GM12878 (cell line): ENCODE results near the gene CSNK1G3. TPM values are rescaled to one million over a fixed set of nuclear protein-coding genes. Genes with fewer than 3 reads are reported as not detected.
A peak's percentile ranks its signal among the peaks of the same experiment; 100 is the strongest.

Experiments
- ATAC-seq: fragments of 200-7000 bp; cut with Tn5 transposase; 3 replicates; pipeline ENCODE4 v1.9.1; 2020; ENCODE audit warnings: mild to moderate bottlenecking, moderate library complexity
- BruUV-seq: library from RNA; stranded (reverse); fragments of 400-500 nt; replicated peaks from 2 replicates; lab custom pipeline; 2021; lab: Mats Ljungman, UMichigan
- CTCF ChIA-PET: fragments of 300-600 bp; sonication (Branson Sonifier 250); formaldehyde crosslinking; extraction: SDS; loops from one replicate; lab custom pipeline; 2021; ENCODE audit warnings: inconsistent platforms; lab: Yijun Ruan, JAX
- POLR2A ChIA-PET: fragments of 350-600 bp; formaldehyde crosslinking; extraction: SDS; loops from one replicate; lab custom pipeline; 2021; ENCODE audit warnings: inconsistent platforms; lab: Charles Lee
- RAD21 ChIA-PET: fragments of 300-600 bp; sonication (Branson Sonifier 250); formaldehyde crosslinking; loops from one replicate; lab custom pipeline; 2023; ENCODE audit warnings: antibody characterized with exemption; ENCODE audit not compliant: unreplicated experiment; lab: Charles Lee
- SMC1A ChIA-PET: fragments of 300-600 bp; sonication (Branson Sonifier 250); formaldehyde crosslinking; loops from one replicate; lab custom pipeline; 2023; ENCODE audit not compliant: unreplicated experiment, uncharacterized antibody; lab: Charles Lee
- DNase-seq: peaks from one replicate; pipeline ENCODE4 v3.0.0-alpha.2; 2011; ENCODE audit warnings: low read depth, low spot score
- FAIRE-seq: peaks from 3 replicates; lab custom pipeline; 2011; peaks lifted over from hg19 to GRCh38; lab: Jason Lieb, UNC
- H2AFZ ChIP-seq: 2 replicates; pipeline ENCODE4 v1.6.0; 2011; ENCODE audit warnings: low read depth, low read length, control low read depth; ENCODE audit not compliant: control insufficient read depth
- H3K27ac ChIP-seq: 2 replicates; pipeline ENCODE4 v1.5.1; 2011; ENCODE audit warnings: control low read depth; ENCODE audit not compliant: control insufficient read depth, insufficient read depth
- H3K27me3 ChIP-seq, 2 experiments: replicated peaks in 1 of 2; 2 replicates each; pipeline versions ENCODE4 v1.6.0 to v1.6.1; 2011; ENCODE audit warnings: low read length in 1 of 2; ENCODE audit not compliant: control insufficient read depth in 2 of 2, insufficient read depth in 2 of 2
- H3K36me3 ChIP-seq, 2 experiments: 2 replicates each; pipeline ENCODE4 v1.5.1; 2011; ENCODE audit warnings: low read length in 1 of 2; ENCODE audit not compliant: control insufficient read depth in 2 of 2, insufficient read depth in 2 of 2
- H3K4me1 ChIP-seq: 2 replicates; pipeline ENCODE4 v1.6.1; 2011; ENCODE audit warnings: mild to moderate bottlenecking, low read length, moderate library complexity, mixed read lengths; ENCODE audit not compliant: control insufficient read depth, insufficient read depth
- H3K4me2 ChIP-seq: 2 replicates; pipeline ENCODE4 v1.6.0; 2011; ENCODE audit warnings: control low read depth; ENCODE audit not compliant: control insufficient read depth, insufficient read depth
- H3K4me3 ChIP-seq: fragments of 200-600 bp; sonication (generic); 2 replicates; pipeline ENCODE4 v1.5.1; 2016
- H3K79me2 ChIP-seq: 2 replicates; pipeline ENCODE4 v1.6.0; 2011; ENCODE audit warnings: low read length; ENCODE audit not compliant: control insufficient read depth, insufficient read depth
- H3K9ac ChIP-seq: 2 replicates; pipeline ENCODE4 v1.8.0; 2011; ENCODE audit warnings: low read length, control low read depth, mixed read lengths; ENCODE audit not compliant: control insufficient read depth, insufficient read depth
- H3K9me3 ChIP-seq: replicated peaks from 3 replicates; pipeline ENCODE4 v1.5.1; 2011; ENCODE audit warnings: mild to moderate bottlenecking, low read length; ENCODE audit not compliant: control insufficient read depth, insufficient read depth
- H4K20me1 ChIP-seq: 2 replicates; pipeline ENCODE4 v1.6.0; 2011; ENCODE audit not compliant: control insufficient read depth, insufficient read depth
- CHD1 ChIP-seq: IDR thresholded peaks from 2 replicates; pipeline ENCODE4 v1.6.1; 2012; ENCODE audit warnings: low read depth, low read length, improper control_type of control experiment
- E2F8 ChIP-seq: fragments of 450-650 bp; IDR thresholded peaks from 2 replicates; pipeline ENCODE4 v1.6.1; 2018; ENCODE audit warnings: mild to moderate bottlenecking, low read depth, moderate library complexity; ENCODE audit not compliant: partially characterized antibody
- EZH2 ChIP-seq: IDR thresholded peaks from 2 replicates; pipeline ENCODE4 v1.6.1; 2012; ENCODE audit warnings: low read depth, mild to moderate bottlenecking, control low read depth, inconsistent platforms, low read length, borderline replicate concordance; ENCODE audit not compliant: control insufficient read depth
- FOXK2 ChIP-seq: fragments of 450-650 bp; IDR thresholded peaks from 2 replicates; pipeline ENCODE4 v1.6.1; 2017; ENCODE audit warnings: mild to moderate bottlenecking, moderate library complexity
- RB1 ChIP-seq: fragments of 450-650 bp; formaldehyde crosslinking; IDR thresholded peaks from 2 replicates; pipeline ENCODE4 v1.6.1; 2017; ENCODE audit warnings: mild to moderate bottlenecking, borderline replicate concordance
- REST ChIP-seq: IDR thresholded peaks from 2 replicates; pipeline ENCODE4 v1.6.1; 2012; ENCODE audit warnings: mild to moderate bottlenecking, low read depth, low read length
- RUNX3 ChIP-seq: IDR thresholded peaks from 2 replicates; pipeline ENCODE4 v1.6.1; 2012; ENCODE audit warnings: low read length, inconsistent platforms
- SPI1 ChIP-seq: IDR thresholded peaks from 2 replicates; pipeline ENCODE4 v1.6.1; 2011; ENCODE audit warnings: low read depth, mild to moderate bottlenecking, low read length, moderate library complexity, borderline replicate concordance; ENCODE audit not compliant: insufficient read depth
- STAT1 ChIP-seq: fragments of 450-650 bp; conservative IDR thresholded peaks from 2 replicates; pipeline ENCODE4 v1.6.1; 2014; ENCODE audit warnings: antibody characterized with exemption, mild to moderate bottlenecking
- STAT3 ChIP-seq: IDR thresholded peaks from 2 replicates; pipeline ENCODE4 v1.6.1; 2011; ENCODE audit warnings: low read depth, low read length, improper control_type of control experiment
- ZNF592 ChIP-seq: fragments of 450-650 bp; IDR thresholded peaks from 2 replicates; pipeline ENCODE4 v1.6.1; 2017; ENCODE audit warnings: mild to moderate bottlenecking, moderate library complexity
- WGBS: methylation state at CpG from one replicate; pipeline ENCODE4 v1.1.6; 2016; ENCODE audit warnings: low lambda C conversion rate; ENCODE audit not compliant: insufficient replicate concordance, insufficient coverage; ENCODE audit errors: missing lambda C conversion rate; 5-methylcytosine and 5-hydroxymethylcytosine counted together
- in situ Hi-C: fragments of 300-500 bp; cut with MboI; formaldehyde crosslinking; loops from 9 replicates; pipeline ENCODE4 v1.14.3; 2018; ENCODE audit warnings: mixed read lengths
- intact Hi-C: fragments of 100-400 bp; cut with micrococcal nuclease; formaldehyde crosslinking; loops from one replicate; pipeline ENCODE4 v1.14.2; 2022; ENCODE audit not compliant: unreplicated experiment
- polyA plus RNA-seq, 11 experiments: library from polyadenylated mRNA; depleted of rRNA in 4 of 11; unstranded in 6 of 11; stranded (reverse) in 5 of 11; fragments of >200 nt; fragmentation: Nextera tagmentation in 4 of 11; fragmentation: Illumina TruSeq in 1 of 11; extraction: Ambion mirVana in 4 of 11; extraction: Trizol in 1 of 11; gene quantifications; 1 replicate in 1 of 11; 2 replicates in 10 of 11; pipeline versions ENCODE4 v1.2.1 to v1.2.3, GENCODE V29; 2011 to 2016; ENCODE audit warnings: inconsistent platforms in 2 of 11, missing spikeins in 2 of 11, low read depth in 1 of 11
- total RNA-seq, 4 experiments: library from RNA; depleted of rRNA in 3 of 4; stranded (reverse); fragments of >200 nt in 3 of 4; fragmentation: Illumina TruSeq in 1 of 4; extraction: Trizol in 1 of 4; gene quantifications; 2 replicates each; pipeline versions ENCODE4 v1.2.1 to v1.2.3, GENCODE V29; 2013 to 2021

The CSNK1G3 gene
- total and polyA plus RNA-seq, 10 of the 15 experiments (the other 5 are each of a cell fraction or from before 2014, with no cell fraction given) = 7.4 to 24.1 (median 17.9) TPM

- no peaks in the 10 kb centered on the region for H4K20me1 ChIP-seq
- H3K36me3 ChIP-seq = peaks cover 0 to 11% of the 10 kb centered on the region in 2 experiments; a peak in 2 of 4 replicates
- in situ Hi-C loops (loop anchor here (25.0 kb wide), 2 partner anchors 199 to 1099 kb away; partner anchors contain the start of gene CEP120), intact Hi-C loops (loop anchor here (1.0 to 10.0 kb wide), 8 partner anchors 98 to 1109 kb away; partner anchors contain the start of genes CEP120 and CSNK1G3)
- no peak overlapping the region for H3K9ac ChIP-seq
- peaks cover under 1% of the 10 kb centered on the region; the same call in 1 of the 2 replicates for H3K4me1 ChIP-seq
- BruUV-seq = no TSS peak
- no peak overlapping the region for H3K4me3 ChIP-seq
- no peak overlapping the region for H3K4me2 ChIP-seq
- no peaks in the 10 kb centered on the region for H3K79me2 ChIP-seq
- no peaks in the 10 kb centered on the region for H3K27me3 ChIP-seq
- ATAC-seq (peak; percentile 81), FAIRE-seq (peak; percentile 83), DNase-seq (peak; percentile 17)
- RAD21 ChIA-PET = interaction anchor here (0.7 to 2.8 kb wide), 34 partner anchors 11 to 1057 kb away, joined by 3 to 27 read pairs (median 4); partner anchors contain the start of gene CEP120
- SMC1A ChIA-PET = interaction anchor here (0.8 to 3.6 kb wide), 42 partner anchors 18 to 1095 kb away, joined by 3 to 34 read pairs (median 4); partner anchors contain the start of gene CEP120
- H2AFZ ChIP-seq = no peak overlapping the region; the same call in 1 of the 2 replicates
- CTCF ChIA-PET = interaction anchor here (0.6 to 3.7 kb wide), 51 partner anchors 9 to 1103 kb away, joined by 3 to 32 read pairs (median 4); partner anchors contain the start of genes CEP120 and CSNK1G3
- H3K9me3 ChIP-seq = no peaks in the 10 kb centered on the region
- no peak overlapping the region for H3K27ac ChIP-seq
- WGBS = 40% methylated on average over 5 of the region's 5 CpGs
- POLR2A ChIA-PET = no interaction called here
- TF ChIP-seq RB1 = peak; percentile 39; the same call in 1 of the 2 replicates
- TF ChIP-seq ZNF592 = peak; percentile 78; the same call in 1 of the 2 replicates
- no peak for TF ChIP-seq CHD1
- no peak for TF ChIP-seq RUNX3
- no peak for TF ChIP-seq REST
- TF ChIP-seq E2F8 = peak; percentile 21
- TF ChIP-seq EZH2 = no peak
- no peak for TF ChIP-seq SPI1
- no peak for TF ChIP-seq STAT3
- no peak for TF ChIP-seq STAT1
- no peak for TF ChIP-seq FOXK2
Measured at GRCh38 chr5:123610665-123611405, 98.9 kb downstream of the CSNK1G3 start.
